Left lung (tissue), 10 donors: Measurements from ENCODE around the gene DECR2. TPM values are rescaled to one million over a fixed set of nuclear protein-coding genes. Genes with fewer than 3 reads are reported as not detected.
A peak's percentile ranks its signal among the peaks of the same experiment; 100 is the strongest.

Experiments used
- ATAC-seq: fragments of 200-7000 bp; cut with Tn5 transposase; one replicate; pipeline ENCODE4 v1.9.1; 2020; ENCODE audit warnings: moderate library complexity
- DNase-seq, 4 donors: peaks; one replicate each; pipeline ENCODE4 v3.0.0-alpha.2; 2013 to 2020
- H3K27ac ChIP-seq, 2 donors: fragments of 200-600 bp; sonication (generic) in 1 of 2; one replicate each; pipeline versions ENCODE4 v1.5.0 to v1.8.0; 2020 to 2021
- H3K27me3 ChIP-seq, 2 donors: fragments of 200-600 bp; sonication (generic) in 1 of 2; one replicate each; pipeline versions ENCODE4 v1.5.0 to v1.8.0; 2020 to 2021
- H3K36me3 ChIP-seq, 2 donors: fragments of 200-600 bp; sonication (generic) in 1 of 2; one replicate each; pipeline versions ENCODE4 v1.5.0 to v1.8.0; 2020 to 2021
- H3K4me1 ChIP-seq, 2 donors: fragments of 200-600 bp; one replicate each; pipeline ENCODE4 v1.8.0; 2021
- H3K4me3 ChIP-seq, 2 donors: fragments of 200-600 bp; sonication (generic) in 1 of 2; one replicate each; pipeline versions ENCODE4 v1.5.0 to v1.8.0; 2020 to 2021; ENCODE audit warnings: mild to moderate bottlenecking in 1 of 2
- H3K9me3 ChIP-seq, 2 donors: fragments of 200-600 bp; sonication (generic) in 1 of 2; one replicate each; pipeline versions ENCODE4 v1.5.0 to v1.8.0; 2020 to 2021
- CTCF ChIP-seq, 2 donors: fragments of 200-600 bp; sonication (generic) in 1 of 2; IDR thresholded peaks; one replicate each; pipeline versions ENCODE4 v1.5.0 to v1.8.0; 2021; ENCODE audit warnings: antibody characterized with exemption in 2 of 2
- intact Hi-C, 2 donors: fragments of 100-400 bp; cut with DNase I; formaldehyde crosslinking; loops; one replicate each; pipeline versions ENCODE4 v1.11.2 to v1.14.2; 2022
- polyA plus RNA-seq, 6 donors: library from polyadenylated mRNA; unstranded; fragments of 120-200 nt; gene quantifications; one replicate each; pipeline ENCODE4 v1.2.1, GENCODE V29; 2013; ENCODE audit not compliant: insufficient read length in 6 of 6
- total RNA-seq, 2 donors: library from RNA; stranded (reverse); fragmentation: NEBNext Ultra II Directional; extraction: Animal tissue kit (Norgen Biotek cat#: 25700); gene quantifications; one replicate each; pipeline ENCODE4 v1.2.1, GENCODE V29; 2021
- donor health status: DM: no; HTN: yes; CAD: no.
- donor health status: DM: no; HTN: no; CAD: no.

DECR2 gene
- total and polyA plus RNA-seq, 8 donors = 10.3 to 25.1 (median 16.7) TPM

GRCh38 chr16:367333-367903, 34.3 kb upstream of the DECR2 start:
- peaks cover 0 to 23% of the 10 kb centered on the region in 2 donors for H3K27me3 ChIP-seq
- no peaks in the 10 kb centered on the region for H3K9me3 ChIP-seq
- H3K4me1 ChIP-seq = peaks cover 11 to 25% of the 10 kb centered on the region in 2 donors
- DNase-seq = peak in 1 of 4 donors; percentile 72
- ATAC-seq = no peak
- H3K4me3 ChIP-seq = no peak overlapping the region
- TF ChIP-seq CTCF (IDR thresholded peaks at IDR 0.05) = no peak
- intact Hi-C loops = no loop called here
- no peak overlapping the region for H3K27ac ChIP-seq
- peaks cover 0 to 48% of the 10 kb centered on the region in 2 donors for H3K36me3 ChIP-seq

GRCh38 chr16:368388-369158, 33.1 kb upstream of the DECR2 start:
- H3K9me3 ChIP-seq = no peaks in the 10 kb centered on the region
- H3K27ac ChIP-seq = no peak overlapping the region
- H3K4me3 ChIP-seq = no peak overlapping the region
- ATAC-seq (no peak), DNase-seq (peak in 1 of 4 donors; percentile 76)
- H3K27me3 ChIP-seq = peaks cover 0 to 15% of the 10 kb centered on the region in 2 donors
- intact Hi-C loops = no loop called here
- H3K4me1 ChIP-seq = peaks cover 11 to 23% of the 10 kb centered on the region in 2 donors
- TF ChIP-seq CTCF (IDR thresholded peaks at IDR 0.05) = no peak
- peaks cover 0 to 59% of the 10 kb centered on the region in 2 donors for H3K36me3 ChIP-seq

GRCh38 chr16:369275-369865, 32.3 kb upstream of the DECR2 start:
- peak in 1 of 4 donors; percentile 81 for DNase-seq
- no peaks in the 10 kb centered on the region for H3K9me3 ChIP-seq
- H3K4me3 ChIP-seq = peak overlapping the region in 1 of 2 donors; percentile 45
- intact Hi-C loops = no loop called here
- no peak for TF ChIP-seq CTCF (IDR thresholded peaks at IDR 0.05)
- H3K36me3 ChIP-seq = peaks cover 0 to 67% of the 10 kb centered on the region in 2 donors
- H3K4me1 ChIP-seq = peaks cover 11 to 23% of the 10 kb centered on the region in 2 donors
- peaks cover 0 to 7% of the 10 kb centered on the region in 2 donors for H3K27me3 ChIP-seq
- H3K27ac ChIP-seq = no peak overlapping the region
- ATAC-seq = no peak

GRCh38 chr16:369866-370436, 31.7 kb upstream of the DECR2 start:
- intact Hi-C loops = no loop called here
- H3K4me3 ChIP-seq = peak overlapping the region; percentile 22 to 45
- H3K27ac ChIP-seq = no peak overlapping the region
- H3K4me1 ChIP-seq = peaks cover 11 to 23% of the 10 kb centered on the region in 2 donors
- TF ChIP-seq CTCF (IDR thresholded peaks at IDR 0.05) = no peak
- H3K9me3 ChIP-seq = no peaks in the 10 kb centered on the region
- peak; percentile 36 for ATAC-seq
- peak in 1 of 4 donors; percentile 80 for DNase-seq
- peaks cover 0 to 73% of the 10 kb centered on the region in 2 donors for H3K36me3 ChIP-seq
- peaks cover 0 to under 1% of the 10 kb centered on the region in 2 donors for H3K27me3 ChIP-seq
